ENCODE results near the gene ZNF384. TPM values are rescaled to one million over a fixed set of nuclear protein-coding genes. Genes with fewer than 3 reads are reported as not detected.

Gene ZNF384
- total RNA-seq, 6 donors from 2014 or later = 33.4 to 52.8 (median 43.0) TPM

DNA sequence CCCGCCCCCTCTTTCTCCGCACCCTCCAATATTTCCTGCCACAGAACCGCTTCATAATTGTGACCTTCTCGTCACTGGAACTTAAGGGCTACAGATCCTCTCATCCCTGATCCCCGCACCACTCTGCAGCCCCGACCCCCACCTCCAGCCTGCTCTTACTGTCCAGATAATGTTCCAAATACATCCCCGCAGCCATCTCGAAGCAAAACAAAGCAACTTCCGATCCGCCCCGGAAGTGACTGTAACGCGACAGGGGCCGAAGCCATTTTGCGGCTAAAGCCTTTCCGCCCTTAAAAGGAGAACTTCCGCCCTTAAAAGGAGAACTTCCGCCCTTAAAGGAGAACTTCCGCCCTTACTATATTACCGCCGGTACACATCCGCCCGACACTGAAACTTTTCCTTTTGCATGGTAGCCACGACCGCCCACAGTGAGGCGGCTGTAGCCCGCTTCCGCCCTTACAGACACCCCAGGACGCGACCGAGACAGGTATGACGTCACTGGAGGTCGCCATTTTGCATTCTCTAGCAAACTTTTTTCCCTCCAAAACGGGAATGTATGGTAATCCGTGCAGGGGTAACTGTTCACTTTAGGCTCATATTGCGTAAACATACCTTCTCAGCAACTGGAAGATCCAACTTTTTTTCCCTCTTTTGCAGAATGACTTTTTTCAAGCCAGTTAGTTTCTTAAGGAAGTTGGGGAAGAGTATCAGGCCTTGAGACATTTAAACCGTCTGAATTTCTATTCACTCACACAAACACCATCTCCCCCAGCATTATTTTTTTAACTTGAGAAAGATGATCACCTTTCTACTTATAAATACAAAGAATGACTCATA is 26.1 kb downstream of the ZNF384 start, which contains the start of gene ING4:
Gene ING4, minus strand, starts transcription at position 214 of the 837 bp plus-strand sequence. Its CDS starts 18 bp downstream, at position 196.
- peak; percentile 100 for ATAC-seq (ENCODE audit: low FRiP score in 2 of 2)
- H3K36me3 ChIP-seq = peaks cover under 1 to 31% (median 17%) of the 10 kb centered on the region in 4 donors
- 2% methylated on average over 35 to 37 of the region's 37 CpGs for WGBS, 2 donors
- H3K27me3 ChIP-seq = no peaks in the 10 kb centered on the region
- peak within 1 kb of the TSS; percentile 70 to 89 (median 76) for H3K4me3 ChIP-seq
- TF ChIP-seq POLR2A (IDR thresholded peaks at IDR 0.05) = peak in 2 of 4 donors; percentile 21 to 62
- TF ChIP-seq, protein P1, sequence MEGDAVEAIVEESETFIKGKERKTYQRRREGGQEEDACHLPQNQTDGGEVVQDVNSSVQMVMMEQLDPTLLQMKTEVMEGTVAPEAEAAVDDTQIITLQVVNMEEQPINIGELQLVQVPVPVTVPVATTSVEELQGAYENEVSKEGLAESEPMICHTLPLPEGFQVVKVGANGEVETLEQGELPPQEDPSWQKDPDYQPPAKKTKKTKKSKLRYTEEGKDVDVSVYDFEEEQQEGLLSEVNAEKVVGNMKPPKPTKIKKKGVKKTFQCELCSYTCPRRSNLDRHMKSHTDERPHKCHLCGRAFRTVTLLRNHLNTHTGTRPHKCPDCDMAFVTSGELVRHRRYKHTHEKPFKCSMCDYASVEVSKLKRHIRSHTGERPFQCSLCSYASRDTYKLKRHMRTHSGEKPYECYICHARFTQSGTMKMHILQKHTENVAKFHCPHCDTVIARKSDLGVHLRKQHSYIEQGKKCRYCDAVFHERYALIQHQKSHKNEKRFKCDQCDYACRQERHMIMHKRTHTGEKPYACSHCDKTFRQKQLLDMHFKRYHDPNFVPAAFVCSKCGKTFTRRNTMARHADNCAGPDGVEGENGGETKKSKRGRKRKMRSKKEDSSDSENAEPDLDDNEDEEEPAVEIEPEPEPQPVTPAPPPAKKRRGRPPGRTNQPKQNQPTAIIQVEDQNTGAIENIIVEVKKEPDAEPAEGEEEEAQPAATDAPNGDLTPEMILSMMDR (IDR thresholded peaks at IDR 0.05) = peak in 1 of 6 experiments; percentile 4
- peak; percentile 77 to 89 for TF ChIP-seq POLR2AphosphoS5 (IDR thresholded peaks at IDR 0.05)
- peak in 2 of 4 donors; percentile 51 to 52 for TF ChIP-seq EP300 (IDR thresholded peaks at IDR 0.05)
- no peaks in the 10 kb centered on the region for H3K9me3 ChIP-seq
- H3K27ac ChIP-seq = peak within 1 kb of the TSS; percentile 68 to 87 (median 84)
- DNase-seq = peak; percentile 96 to 99
- H3K4me1 ChIP-seq = peaks cover 12 to 14% (median 12%) of the 10 kb centered on the region in 4 donors

DNA sequence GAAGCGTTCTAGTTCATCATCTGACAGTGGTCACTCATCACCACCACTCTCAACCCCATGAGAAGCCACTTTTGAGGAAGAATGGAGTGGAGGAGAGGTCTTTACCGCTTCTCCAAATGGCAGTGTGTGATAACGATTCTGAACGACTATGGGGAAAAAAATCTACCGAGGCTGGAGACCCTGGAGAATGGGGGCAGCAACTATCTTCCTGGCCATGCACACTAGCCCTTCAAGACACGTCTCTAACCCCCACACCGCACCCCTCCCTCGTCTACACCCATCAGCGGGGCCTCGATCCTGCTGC is 26.6 kb downstream of the ZNF384 start:
- TF ChIP-seq EP300 (IDR thresholded peaks at IDR 0.05) = no peak
- TF ChIP-seq, protein P1 (IDR thresholded peaks at IDR 0.05) = no peak
- no peak for TF ChIP-seq POLR2A (IDR thresholded peaks at IDR 0.05)
- no peak for TF ChIP-seq POLR2AphosphoS5 (IDR thresholded peaks at IDR 0.05)
- H3K27ac ChIP-seq = peak overlapping the region; percentile 68 to 87 (median 78)
- H3K9me3 ChIP-seq = no peaks in the 10 kb centered on the region
- H3K27me3 ChIP-seq = no peaks in the 10 kb centered on the region
- H3K4me3 ChIP-seq = peak overlapping the region; percentile 70 to 89 (median 76)
- peaks cover 12 to 14% (median 12%) of the 10 kb centered on the region in 4 donors for H3K4me1 ChIP-seq
- peaks cover 0 to 31% (median 14%) of the 10 kb centered on the region in 4 donors for H3K36me3 ChIP-seq
- DNase-seq (no peak), ATAC-seq (ENCODE audit: low FRiP score in 2 of 2) (peak; percentile 23 to 72)
- 0 to 1% methylated on average over 10 of the region's 10 CpGs for WGBS, 2 donors

DNA sequence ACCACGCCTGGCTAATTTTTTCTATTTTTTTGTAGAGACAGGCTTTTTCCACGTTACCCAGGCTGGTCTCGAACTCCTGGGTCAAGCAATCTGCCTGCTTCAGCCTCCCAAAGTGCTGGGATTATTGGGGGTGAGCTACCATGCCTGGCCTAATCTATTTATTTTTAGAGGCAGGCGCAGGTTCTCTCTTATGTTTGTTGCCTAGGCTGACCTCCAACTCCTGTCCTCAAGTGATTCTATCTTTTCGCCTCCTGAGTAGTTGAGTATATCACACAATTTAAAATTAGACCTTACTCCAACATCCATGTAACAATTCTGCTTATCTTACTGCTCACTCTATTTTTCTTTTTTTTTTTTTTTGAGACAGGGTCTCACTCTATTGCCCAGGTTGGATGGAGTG is 35.2 kb downstream of the ZNF384 start:
- peaks cover 32 to 89% (median 74%) of the 10 kb centered on the region in 4 donors for H3K36me3 ChIP-seq
- H3K27me3 ChIP-seq = no peaks in the 10 kb centered on the region
- H3K9me3 ChIP-seq = no peaks in the 10 kb centered on the region
- DNase-seq (no peak), ATAC-seq (ENCODE audit: low FRiP score in 2 of 2) (no peak)
- H3K27ac ChIP-seq = no peak overlapping the region
- WGBS, 2 donors = 94 to 95% methylated on average over 5 of the region's 5 CpGs
- H3K4me1 ChIP-seq = no peaks in the 10 kb centered on the region
- no peak overlapping the region for H3K4me3 ChIP-seq
- no peak for TF ChIP-seq EP300 (IDR thresholded peaks at IDR 0.05)
- TF ChIP-seq POLR2A (IDR thresholded peaks at IDR 0.05) = no peak
- TF ChIP-seq, protein P1 (IDR thresholded peaks at IDR 0.05) = no peak

DNA sequence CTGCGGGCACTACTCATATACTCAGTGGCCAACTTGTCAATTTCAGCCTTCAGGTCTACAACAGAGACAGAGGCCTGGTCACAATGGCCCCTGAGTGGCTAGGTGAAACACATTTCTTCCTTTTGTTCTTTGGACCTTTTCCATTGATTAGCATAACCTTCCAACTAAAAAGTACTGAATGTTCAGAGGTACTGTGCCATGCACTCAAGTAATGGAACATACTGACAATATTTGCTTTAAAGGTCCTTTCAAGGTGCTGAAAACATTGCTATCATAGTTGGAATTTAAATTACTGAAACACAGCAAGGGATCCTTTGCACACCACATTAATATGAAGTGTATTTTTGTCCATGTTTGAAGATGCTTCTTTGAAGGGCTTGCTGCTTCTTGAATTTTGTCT is 35.8 kb downstream of the ZNF384 start:
- Histone ChIP-seq H3K4me1 (no peaks in the 10 kb centered on the region), H3K36me3 (peaks cover 32 to 91% (median 76%) of the 10 kb centered on the region in 4 donors), H3K27me3 (no peaks in the 10 kb centered on the region), H3K27ac (no peak overlapping the region), H3K4me3 (no peak overlapping the region), H3K9me3 (no peaks in the 10 kb centered on the region)
- no peak for ATAC-seq (ENCODE audit: low FRiP score in 2 of 2)
- no peak for DNase-seq
- 100% methylated on average over 1 of the region's 1 CpG for WGBS, 2 donors
- TF ChIP-seq POLR2A (IDR thresholded peaks at IDR 0.05) (no peak), EP300 (IDR thresholded peaks at IDR 0.05) (no peak)
- TF ChIP-seq, protein P1 (IDR thresholded peaks at IDR 0.05) = no peak
